ENCODE results near the gene CDH16.

Gene CDH16

GRCh38 chr16:66882702-66883101, 36.0 kb downstream of the CDH16 start:
- no peak for TF ChIP-seq CTCF (IDR thresholded peaks at IDR 0.05; ENCODE audit: extremely low read depth, insufficient read depth, missing control alignments)
- no peak for DNase-seq (ENCODE audit: low spot score)
- in situ Hi-C loops (cut with MboI; ENCODE audit: low pct_unique_long_range_greater_than_20kb, low sequenced_read_pairs, unreplicated experiment) = no loop called here

GRCh38 chr16:66881964-66882508, 36.6 kb downstream of the CDH16 start:
- no peak for TF ChIP-seq CTCF (IDR thresholded peaks at IDR 0.05; ENCODE audit: extremely low read depth, insufficient read depth, missing control alignments)
- in situ Hi-C loops (cut with MboI; ENCODE audit: low pct_unique_long_range_greater_than_20kb, low sequenced_read_pairs, unreplicated experiment) = no loop called here
- DNase-seq (ENCODE audit: low spot score) = no peak

GRCh38 chr16:66881560-66881959, 37.1 kb downstream of the CDH16 start:
- no peak for TF ChIP-seq CTCF (IDR thresholded peaks at IDR 0.05; ENCODE audit: extremely low read depth, insufficient read depth, missing control alignments)
- in situ Hi-C loops (cut with MboI; ENCODE audit: low pct_unique_long_range_greater_than_20kb, low sequenced_read_pairs, unreplicated experiment) = no loop called here

GRCh38 chr16:66881014-66881417, 37.7 kb downstream of the CDH16 start:
- no peak for DNase-seq (ENCODE audit: low spot score)
- in situ Hi-C loops (cut with MboI; ENCODE audit: low pct_unique_long_range_greater_than_20kb, low sequenced_read_pairs, unreplicated experiment) = no loop called here
- no peak for TF ChIP-seq CTCF (IDR thresholded peaks at IDR 0.05; ENCODE audit: extremely low read depth, insufficient read depth, missing control alignments)

More at GRCh38 chr16:66881560-66881959, 37.1 kb downstream of the CDH16 start:
- no peak for DNase-seq (ENCODE audit: low spot score)

- TF ChIP-seq CTCF (IDR thresholded peaks at IDR 0.05; ENCODE audit: extremely low read depth, insufficient read depth, missing control alignments) = no peak
- in situ Hi-C loops (cut with MboI; ENCODE audit: low pct_unique_long_range_greater_than_20kb, low sequenced_read_pairs, unreplicated experiment) = no loop called here
- peak; percentile 93 for DNase-seq (ENCODE audit: low spot score)
These were observed 38.2 kb downstream of the CDH16 start, which contains the start of gene PDP2 for GRCh38 chr16:66880288-66881013. Gene PDP2 (plus strand): TSS chr16:66880515. CDS start chr16:66884285, 3,770 bp downstream.

GRCh38 chr16:66878067-66878466, 40.6 kb downstream of the CDH16 start:
- DNase-seq (ENCODE audit: low spot score) = no peak
- in situ Hi-C loops (cut with MboI; ENCODE audit: low pct_unique_long_range_greater_than_20kb, low sequenced_read_pairs, unreplicated experiment) = no loop called here
- no peak for TF ChIP-seq CTCF (IDR thresholded peaks at IDR 0.05; ENCODE audit: extremely low read depth, insufficient read depth, missing control alignments)

Data from GM13977 (cell line).